K562 (cell line): ENCODE data around the gene AVPI1. TPM values are rescaled to one million over a fixed set of nuclear protein-coding genes. Genes with fewer than 3 reads are reported as not detected.

Experiments used
- ATAC-seq: fragments of 200-7000 bp; cut with Tn5 transposase; 3 replicates; pipeline ENCODE4 v1.9.1; 2020; ENCODE audit warnings: moderate library complexity
- BruUV-seq: library from RNA; stranded (reverse); fragments of 400-500 nt; replicated peaks from 2 replicates; lab custom pipeline; 2021; lab: Mats Ljungman, UMichigan
- CTCF ChIA-PET: fragments of 300-600 bp; formaldehyde crosslinking; extraction: SDS; loops from one replicate; lab custom pipeline; 2021; ENCODE audit warnings: low intra/inter-chr PET ratio; lab: Yijun Ruan, JAX
- POLR2A ChIA-PET: fragments of 300-600, 350-650 bp; sonication (Branson Sonifier 250); formaldehyde crosslinking; extraction: SDS; loops from one replicate; lab custom pipeline; 2021; ENCODE audit warnings: antibody characterized with exemption, inconsistent platforms; lab: Yijun Ruan, JAX
- DNase-seq, 4 experiments: peaks; one replicate each; pipeline versions ENCODE4 v3.0.0 to v3.0.0-alpha.2; 2011 to 2018; ENCODE audit warnings: low spot score in 3 of 4, mixed read lengths in 3 of 4; ENCODE audit errors: extremely low read depth in 1 of 4
- FAIRE-seq: peaks from 2 replicates; lab custom pipeline; 2011; peaks lifted over from hg19 to GRCh38; lab: Jason Lieb, UNC
- H2AFZ ChIP-seq: 2 replicates; pipeline ENCODE4 v1.6.0; 2011; ENCODE audit warnings: low read depth, low read length, control low read depth, inconsistent platforms
- H3K27ac ChIP-seq: fragments of 200-600 bp; 3 replicates; pipeline ENCODE4 v1.8.0; 2011; ENCODE audit warnings: low read depth, mild to moderate bottlenecking, control low read depth, inconsistent platforms, low read length, moderate library complexity, mixed read lengths; ENCODE audit errors: extremely low read depth
- H3K27me3 ChIP-seq, 2 experiments: fragments of 300-600 bp in 1 of 2; 2 replicates in 1 of 2; 3 replicates in 1 of 2; pipeline versions ENCODE4 v1.6.0 to v1.8.0; 2011; ENCODE audit warnings: inconsistent platforms in 2 of 2, low read length in 2 of 2, mild to moderate bottlenecking in 1 of 2, mixed read lengths in 1 of 2, moderate library complexity in 1 of 2; ENCODE audit not compliant: control insufficient read depth in 2 of 2, insufficient read depth in 2 of 2
- H3K36me3 ChIP-seq: fragments of 300-600 bp; 3 replicates; pipeline ENCODE4 v1.8.0; 2011; ENCODE audit warnings: mild to moderate bottlenecking, low read length, inconsistent platforms; ENCODE audit not compliant: control insufficient read depth, insufficient read depth
- H3K4me1 ChIP-seq, 2 experiments: fragments of 200-600 bp in 1 of 2; replicated peaks in 1 of 2; 2 replicates in 1 of 2; 3 replicates in 1 of 2; pipeline versions ENCODE4 v1.5.1 to v1.8.0; 2011; ENCODE audit warnings: inconsistent platforms in 2 of 2, low read length in 2 of 2, mild to moderate bottlenecking in 1 of 2, mixed read lengths in 1 of 2, moderate library complexity in 1 of 2; ENCODE audit not compliant: control insufficient read depth in 2 of 2, insufficient read depth in 2 of 2
- H3K4me2 ChIP-seq: 2 replicates; pipeline ENCODE4 v1.6.1; 2011; ENCODE audit warnings: low read length, control low read depth, inconsistent platforms, mixed read lengths; ENCODE audit not compliant: insufficient read depth
- H3K4me3 ChIP-seq: fragments of 200-600 bp; sonication (generic), shearing (Covaris generic); 2 replicates; pipeline ENCODE4 v1.5.1; 2016; ENCODE audit warnings: control low read depth, inconsistent platforms
- H3K79me2 ChIP-seq: fragments of 200-600 bp; 3 replicates; pipeline ENCODE4 v1.8.0; 2011; ENCODE audit warnings: low read length, inconsistent platforms; ENCODE audit not compliant: control insufficient read depth, insufficient read depth
- H3K9ac ChIP-seq, 2 experiments: 2 replicates each; pipeline versions ENCODE4 v1.6.0 to v1.6.1; 2011; ENCODE audit warnings: low read depth in 2 of 2, low read length in 2 of 2, control low read depth in 1 of 2, inconsistent platforms in 1 of 2, mild to moderate bottlenecking in 1 of 2, mixed read lengths in 1 of 2; ENCODE audit not compliant: insufficient read depth in 1 of 2
- H3K9me1 ChIP-seq: one replicate; pipeline ENCODE4 v1.6.0; 2011; ENCODE audit warnings: inconsistent platforms, mild to moderate bottlenecking, low read length, moderate library complexity; ENCODE audit not compliant: control insufficient read depth, insufficient read depth
- H3K9me3 ChIP-seq: replicated peaks from 2 replicates; pipeline ENCODE4 v1.5.1; 2011; ENCODE audit warnings: low read depth, low read length, inconsistent platforms; ENCODE audit not compliant: control insufficient read depth, insufficient read depth
- H4K20me1 ChIP-seq: replicated peaks from 2 replicates; pipeline ENCODE4 v1.6.1; 2011; ENCODE audit warnings: low read length, inconsistent platforms, mixed read lengths; ENCODE audit not compliant: control insufficient read depth, insufficient read depth
- ARID3B ChIP-seq: fragments of 250-450 bp; sonication (Bioruptor Pico); IDR thresholded peaks from 2 replicates; pipeline ENCODE4 v1.4.0; 2020; ENCODE audit warnings: borderline replicate concordance
- CBFA2T2 ChIP-seq: fragments of 450-650 bp; conservative IDR thresholded peaks from 2 replicates; pipeline ENCODE4 v1.6.1; 2017; ENCODE audit warnings: mild to moderate bottlenecking
- CEBPZ ChIP-seq: fragments of 150-350 bp; IDR thresholded peaks from 2 replicates; pipeline ENCODE4 v1.6.1; 2014; ENCODE audit warnings: low read depth, mild to moderate bottlenecking, low read length, borderline replicate concordance
- FIP1L1 ChIP-seq: fragments of 200-400 bp; formaldehyde crosslinking; IDR thresholded peaks from 2 replicates; pipeline ENCODE4 v1.6.1; 2018; ENCODE audit warnings: mild to moderate bottlenecking, low read depth, low read length; ENCODE audit not compliant: poor library complexity, severe bottlenecking
- GATAD2B ChIP-seq: fragments of 450-650 bp; IDR thresholded peaks from 2 replicates; pipeline ENCODE4 v1.6.1; 2017; ENCODE audit warnings: mild to moderate bottlenecking, borderline replicate concordance
- HLTF ChIP-seq: fragments of 450-650 bp; IDR thresholded peaks from 2 replicates; pipeline ENCODE4 v1.6.1; 2016
- JUNB ChIP-seq: fragments of 450-650 bp; formaldehyde crosslinking; conservative IDR thresholded peaks from 2 replicates; pipeline ENCODE4 v1.4.0; 2020; ENCODE audit warnings: mild to moderate bottlenecking
- NONO ChIP-seq, 2 experiments: fragments of 200-400 bp in 1 of 2; fragments of 450-650 bp in 1 of 2; formaldehyde crosslinking in 1 of 2; IDR thresholded peaks; 2 replicates each; pipeline ENCODE4 v1.6.1; 2017; ENCODE audit warnings: low read depth in 2 of 2, mild to moderate bottlenecking in 2 of 2, moderate library complexity in 2 of 2, low read length in 1 of 2
- RBBP5 ChIP-seq: fragments of 200-600 bp; sonication (generic); IDR thresholded peaks from 2 replicates; pipeline ENCODE4 v1.6.1; 2012; ENCODE audit warnings: borderline replicate concordance, mild to moderate bottlenecking, low read length, control low read depth, inconsistent platforms; ENCODE audit not compliant: insufficient read depth, poor library complexity, severe bottlenecking
- RCOR1 ChIP-seq, 2 experiments: IDR thresholded peaks; 2 replicates each; pipeline ENCODE4 v1.6.1; 2012; ENCODE audit warnings: low read depth in 2 of 2, low read length in 2 of 2, borderline replicate concordance in 1 of 2, improper control_type of control experiment in 1 of 2
- ZFX ChIP-seq: sonication (generic); formaldehyde crosslinking; IDR thresholded peaks from 2 replicates; pipeline ENCODE4 v1.8.0; 2022; ENCODE audit warnings: mild to moderate bottlenecking, missing genetic modification reagents, moderate library complexity
- ZNF644 ChIP-seq: fragments of 200-800 bp; sonication (Bioruptor generic); IDR thresholded peaks from 2 replicates; pipeline ENCODE4 v1.6.1; 2016; ENCODE audit warnings: low read depth, missing genetic modification characterization, missing compliant biosample characterization
- WGBS: fragments of 100-300 bp; shearing (Covaris generic); methylation state at CpG from one replicate; pipeline ENCODE4 v1.1.6; 2016; ENCODE audit warnings: low coverage, mixed read lengths; ENCODE audit not compliant: insufficient coverage; ENCODE audit errors: missing lambda C conversion rate; 5-methylcytosine and 5-hydroxymethylcytosine counted together
- in situ Hi-C: fragments of 300-500 bp; cut with MboI; formaldehyde crosslinking; loops from 4 replicates; pipeline ENCODE4 v1.15.0; 2018; ENCODE audit warnings: inconsistent platforms, mixed read lengths
- intact Hi-C: fragments of 100-400 bp; cut with micrococcal nuclease; formaldehyde crosslinking; loops from 2 replicates; pipeline ENCODE4 v1.14.2; 2022
- polyA plus RNA-seq, 8 experiments: library from polyadenylated mRNA; depleted of rRNA in 4 of 8; stranded (reverse) in 5 of 8; unstranded in 3 of 8; fragments of >200 nt; fragmentation: Nextera tagmentation in 2 of 8; fragmentation: Illumina TruSeq in 1 of 8; extraction: Ambion mirVana in 2 of 8; extraction: Trizol in 1 of 8; gene quantifications; 2 replicates each; pipeline versions ENCODE4 v1.2.1 to v1.2.3, GENCODE V29; 2011 to 2014; ENCODE audit warnings: inconsistent platforms in 1 of 8, missing spikeins in 1 of 8
- total RNA-seq, 7 experiments: library from RNA; depleted of rRNA in 6 of 7; stranded (reverse); fragments of >200 nt in 6 of 7; fragmentation: Illumina TruSeq in 2 of 7; extraction: Trizol in 2 of 7; gene quantifications; 2 replicates each; pipeline versions ENCODE4 v1.2.1 to v1.2.3, GENCODE V29; 2011 to 2021; ENCODE audit warnings: low replicate concordance in 1 of 7
- TF ChIP-seq, protein P1 (sequence below), 2 experiments: IDR thresholded peaks; 2 replicates each; pipeline ENCODE4 v1.6.1; 2011; ENCODE audit warnings: borderline replicate concordance in 1 of 2, control low read depth in 1 of 2, low read depth in 1 of 2, low read length in 1 of 2, mild to moderate bottlenecking in 1 of 2, mixed read lengths in 1 of 2, moderate library complexity in 1 of 2; ENCODE audit not compliant: insufficient read depth in 1 of 2, insufficient read length in 1 of 2, poor library complexity in 1 of 2, severe bottlenecking in 1 of 2; ENCODE audit errors: extremely low read depth in 1 of 2

Gene AVPI1
- total and polyA plus RNA-seq, 9 of the 15 experiments (the other 6 are each of a cell fraction or from before 2014, with no cell fraction given) = 0.90 to 10.4 (median 7.4) TPM

DNA sequence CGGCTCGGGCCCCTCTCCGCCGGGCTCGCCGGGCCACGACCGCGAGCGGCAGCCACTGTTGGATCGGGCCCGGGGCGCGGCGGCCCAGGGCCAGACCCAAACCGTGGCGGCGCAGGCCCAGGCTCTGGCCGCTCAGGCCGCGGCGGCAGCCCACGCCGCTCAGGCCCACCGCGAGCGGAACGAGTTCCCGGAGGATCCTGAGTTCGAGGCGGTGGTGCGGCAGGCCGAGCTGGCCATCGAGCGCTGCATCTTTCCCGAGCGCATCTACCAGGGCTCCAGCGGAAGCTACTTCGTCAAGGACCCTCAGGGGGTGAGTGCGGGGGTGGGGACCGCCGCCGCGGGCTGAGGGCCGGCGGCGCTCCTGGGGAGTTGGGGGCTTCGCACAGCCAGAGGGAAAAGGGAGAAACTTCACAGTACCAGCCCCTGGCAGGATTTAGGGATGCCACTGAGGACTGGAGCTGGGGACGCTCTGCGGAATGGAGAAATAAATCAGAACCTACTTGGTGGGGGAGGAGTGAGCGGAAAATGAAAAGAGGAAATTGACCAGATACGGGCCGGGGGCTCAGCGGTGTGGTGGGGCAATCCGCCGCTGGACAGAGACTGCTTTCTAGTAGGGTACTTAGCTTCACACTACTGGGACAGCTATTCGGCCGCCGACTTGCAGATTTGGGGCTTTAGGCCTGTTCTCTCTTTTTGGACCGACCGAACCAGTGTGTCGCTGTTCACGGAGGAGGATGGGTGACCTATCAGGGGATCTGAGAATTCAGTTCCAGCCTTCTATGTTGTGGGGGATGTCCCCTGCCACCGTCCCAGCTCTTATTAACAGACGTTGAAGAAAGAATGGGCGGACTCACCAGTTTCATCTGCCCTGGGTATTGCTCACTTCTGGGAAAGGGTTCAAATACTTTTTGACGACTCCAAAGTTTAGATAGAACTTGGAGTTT lies 45.9 kb downstream of the AVPI1 start:
- under 1% methylated on average over 27 of the region's 67 CpGs for WGBS
- no peaks in the 10 kb centered on the region for H3K27me3 ChIP-seq
- intact Hi-C loops (no loop called here), in situ Hi-C loops (no loop called here)
- peak overlapping the region; percentile 67 to 95 for H3K9ac ChIP-seq
- peak overlapping the region; percentile 81 for H3K4me3 ChIP-seq
- peak overlapping the region; percentile 86 for H3K4me2 ChIP-seq
- peaks cover 39% of the 10 kb centered on the region for H3K79me2 ChIP-seq
- H3K27ac ChIP-seq = peak overlapping the region; percentile 76
- peak; percentile 20 to 39 (median 28) for DNase-seq
- TSS peak; percentile 74 for BruUV-seq
- ATAC-seq = peak; percentile 45
- peak overlapping the region; percentile 50 for H2AFZ ChIP-seq
- H3K36me3 ChIP-seq = peaks cover 21% of the 10 kb centered on the region
- CTCF ChIA-PET = no interaction called here
- no peaks in the 10 kb centered on the region for H3K9me3 ChIP-seq
- FAIRE-seq = peak; percentile 52
- H3K9me1 ChIP-seq = no peaks in the 10 kb centered on the region
- H3K4me1 ChIP-seq = peaks cover 7% of the 10 kb centered on the region in 2 experiments; a peak in 4 of 5 replicates
- POLR2A ChIA-PET = interaction anchor here (0.7 to 1.5 kb wide), 6 partner anchors 7 to 158 kb away, joined by 3 to 6 read pairs (median 3); no protein-coding TSS in a partner anchor
- no peaks in the 10 kb centered on the region for H4K20me1 ChIP-seq
- TF ChIP-seq ZFX (CRISPR knock-in tag) (peak; percentile 49; the same call in 1 of the 2 replicates), NONO (IDR thresholded peaks at IDR 0.05; ENCODE audit: low read depth in 2 of 2, low read length in 1 of 2) (peak in 1 of 2 experiments; percentile 56; a peak in 1 of 4 replicates), ARID3B (CRISPR knock-in tag) (no peak), RBBP5 (peak; percentile 62), FIP1L1 (no peak), HLTF (no peak), RCOR1 (IDR thresholded peaks at IDR 0.05; ENCODE audit: borderline replicate concordance in 1 of 2, low read depth in 2 of 2, low read length in 2 of 2) (peak in 1 of 2 experiments; percentile 34; a peak in 2 of 4 replicates), GATAD2B (peak; percentile 70; the same call in 1 of the 2 replicates), CBFA2T2 (no peak), CEBPZ (no peak), JUNB (CRISPR knock-in tag) (no peak), ZNF644 (tag) (no peak)
- TF ChIP-seq, protein P1, sequence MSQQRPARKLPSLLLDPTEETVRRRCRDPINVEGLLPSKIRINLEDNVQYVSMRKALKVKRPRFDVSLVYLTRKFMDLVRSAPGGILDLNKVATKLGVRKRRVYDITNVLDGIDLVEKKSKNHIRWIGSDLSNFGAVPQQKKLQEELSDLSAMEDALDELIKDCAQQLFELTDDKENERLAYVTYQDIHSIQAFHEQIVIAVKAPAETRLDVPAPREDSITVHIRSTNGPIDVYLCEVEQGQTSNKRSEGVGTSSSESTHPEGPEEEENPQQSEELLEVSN (IDR thresholded peaks at IDR 0.05; ENCODE audit: borderline replicate concordance in 1 of 2, extremely low read depth in 1 of 2, insufficient read depth in 1 of 2, insufficient read length in 1 of 2, low read depth in 1 of 2, low read length in 1 of 2, poor library complexity in 1 of 2, severe bottlenecking in 1 of 2) = no peak
